Heart left ventricle (tissue), 16 donors: ENCODE results near the gene AMIGO3. TPM values are rescaled to one million over a fixed set of nuclear protein-coding genes. Genes with fewer than 3 reads are reported as not detected.

Experiments used
- ATAC-seq, 4 donors: fragments of 200-7000 bp; cut with Tn5 transposase; one replicate each; pipeline ENCODE4 v1.9.1; 2020 to 2022; ENCODE audit warnings: moderate library complexity in 4 of 4, mild to moderate bottlenecking in 3 of 4, moderate number of reproducible peaks in 1 of 4
- DNase-seq, 5 donors: peaks; one replicate each; pipeline ENCODE4 v3.0.0-alpha.2; 2020
- H3K27ac ChIP-seq, 12 donors: fragments of 200-600 bp; sonication (generic) in 4 of 12; one replicate each; pipeline versions ENCODE4 v1.5.0 to v1.8.0; 2016 to 2022; ENCODE audit warnings: mild to moderate bottlenecking in 2 of 12
- H3K27me3 ChIP-seq, 9 donors: fragments of 200-600 bp; sonication (generic) in 2 of 9; one replicate each; pipeline versions ENCODE4 v1.5.1 to v1.8.0; 2016 to 2022; ENCODE audit warnings: mild to moderate bottlenecking in 3 of 9
- H3K36me3 ChIP-seq, 9 donors: fragments of 200-600 bp; sonication (generic) in 2 of 9; one replicate each; pipeline versions ENCODE4 v1.5.0 to v1.8.0; 2018 to 2022; ENCODE audit warnings: mild to moderate bottlenecking in 2 of 9
- H3K4me1 ChIP-seq, 12 donors: fragments of 200-600 bp; sonication (generic) in 4 of 12; one replicate each; pipeline versions ENCODE4 v1.5.0 to v1.8.0; 2016 to 2022; ENCODE audit warnings: mild to moderate bottlenecking in 3 of 12
- H3K4me3 ChIP-seq, 12 donors: fragments of 200-600 bp; sonication (generic) in 4 of 12; one replicate each; pipeline versions ENCODE4 v1.5.0 to v1.8.0; 2017 to 2022; ENCODE audit warnings: mild to moderate bottlenecking in 9 of 12, moderate library complexity in 4 of 12
- H3K9me3 ChIP-seq, 12 donors: fragments of 200-600 bp; sonication (generic) in 4 of 12; one replicate each; pipeline versions ENCODE4 v1.5.0 to v1.8.0; 2016 to 2022; ENCODE audit warnings: mild to moderate bottlenecking in 1 of 12
- CTCF ChIP-seq, 12 donors: fragments of 200-600 bp; sonication (generic) in 4 of 12; IDR thresholded peaks; one replicate each; pipeline versions ENCODE4 v1.5.0 to v1.8.0; 2018 to 2022; ENCODE audit warnings: antibody characterized with exemption in 12 of 12, mild to moderate bottlenecking in 5 of 12
- POLR2A ChIP-seq, 2 donors: fragments of 450-650 bp; IDR thresholded peaks; one replicate each; pipeline ENCODE4 v1.6.1; 2017; ENCODE audit warnings: antibody characterized with exemption in 2 of 2, mild to moderate bottlenecking in 2 of 2, moderate library complexity in 2 of 2
- WGBS, 4 donors: extraction: QIAGEN DNeasy Blood & Tissue Kit in 2 of 4; methylation state at CpG; one replicate each; pipeline versions ENCODE4 v1.1.5 to v1.1.7; 2013 to 2018; 5-methylcytosine and 5-hydroxymethylcytosine counted together
- intact Hi-C, 10 donors: fragments of 100-400 bp; cut with DNase I; formaldehyde crosslinking; loops; one replicate each; pipeline versions ENCODE4 v1.11.1 to v1.14.2; 2022
- polyA plus RNA-seq, 2 donors: library from polyadenylated mRNA; stranded (reverse); fragments of 200-250 nt; gene quantifications; one replicate each; pipeline ENCODE4 v1.2.3, GENCODE V29; 2013
- total RNA-seq, 9 donors: library from RNA; depleted of rRNA in 2 of 9; stranded (reverse); fragments of >200 nt in 2 of 9; fragmentation: NEBNext Ultra II Directional in 3 of 9; extraction: Animal tissue kit (Norgen Biotek cat#: 25700) in 3 of 9; gene quantifications; one replicate each; pipeline versions ENCODE4 v1.1.0 to v1.2.4, GENCODE V29; 2016 to 2023
- donor health status: ischemic (EF 13 %, LVEDD 7.1; RV severe dilation, severe dysfunction).
- donor health status: healthy with polysubstance abuse.
- donor health status: DM: no; HTN: yes; CAD: no.
- donor health status: DM: no; HTN: no; CAD: no.
- donor health status: ischemic (EF 25% LVEDD 6.9; RV normal size, moderate dysfunction).
- donor health status: ischemic (EF 25% LVEDD 5.7; RV mildly dilated, moderate dysfunction).
- donor health status: healthy.
- donor health status: DM: yes; HTN: yes; CAD: no.
- donor health status: ischemic (EF 35%, LVEDD 5.7; RV mildly dilated, moderate dysfunction).
- donor health status: nonischemic (EF 11% LVEDD 7.7; RV severe dilation, severe dysfunction).
- donor health status: DM: yes; HTN: yes; CAD: no.
- donor health status: PGD.
- donor health status: ischemic (EF 29% LVEDD 5.4; RV normal size, mild dysfunction).
- donor health status: nonischemic (EF 23%, LVEDD 6.1; RV moderate dilation, normal function).

The AMIGO3 gene
- total and polyA plus RNA-seq, 11 donors = 0.14 to 1.4 (median 0.69) TPM; not detected in 6

- TF ChIP-seq POLR2A (IDR thresholded peaks at IDR 0.05) = no peak
- TF ChIP-seq CTCF (IDR thresholded peaks at IDR 0.05) = no peak
- H3K36me3 ChIP-seq = peaks cover 0 to 99% (median 91%) of the 10 kb centered on the region in 9 donors
- H3K27me3 ChIP-seq = no peaks in the 10 kb centered on the region
- H3K27ac ChIP-seq = no peak overlapping the region
- H3K4me1 ChIP-seq = peaks cover 0 to 5% (median 0%) of the 10 kb centered on the region in 12 donors
- no peak for DNase-seq
- 86 to 93% (median 89%) methylated on average over 1 of the region's 1 CpG for WGBS, 4 donors
- intact Hi-C loops = no loop called here
- no peak for ATAC-seq
- H3K9me3 ChIP-seq = no peaks in the 10 kb centered on the region
- H3K4me3 ChIP-seq = no peak overlapping the region
These were observed 14.1 kb upstream of the AMIGO3 start for GRCh38 chr3:49733551-49733950.

- ATAC-seq (no peak), DNase-seq (no peak)
- WGBS, 4 donors = 90 to 96% (median 91%) methylated on average over 11 of the region's 11 CpGs
- no peak overlapping the region for H3K4me3 ChIP-seq
- no peaks in the 10 kb centered on the region for H3K27me3 ChIP-seq
- intact Hi-C loops = no loop called here
- TF ChIP-seq POLR2A (IDR thresholded peaks at IDR 0.05) (no peak), CTCF (IDR thresholded peaks at IDR 0.05) (no peak)
- H3K27ac ChIP-seq = no peak overlapping the region
- no peaks in the 10 kb centered on the region for H3K9me3 ChIP-seq
- H3K36me3 ChIP-seq = peaks cover 0 to 98% (median 89%) of the 10 kb centered on the region in 9 donors
- H3K4me1 ChIP-seq = peaks cover 0 to 5% (median 0%) of the 10 kb centered on the region in 12 donors
These were observed 13.1 kb upstream of the AMIGO3 start for GRCh38 chr3:49732597-49732996.

GRCh38 chr3:49729966-49730609 lies 10.6 kb upstream of the AMIGO3 start:
- Histone ChIP-seq H3K27me3 (no peaks in the 10 kb centered on the region), H3K27ac (no peak overlapping the region), H3K4me3 (no peak overlapping the region), H3K9me3 (no peaks in the 10 kb centered on the region), H3K4me1 (peaks cover 0 to 5% (median 0%) of the 10 kb centered on the region in 12 donors), H3K36me3 (peaks cover 0 to 95% (median 87%) of the 10 kb centered on the region in 9 donors)
- WGBS, 4 donors = 96 to 99% (median 98%) methylated on average over 4 of the region's 4 CpGs
- intact Hi-C loops = no loop called here
- DNase-seq = peak in 1 of 5 donors; percentile 1
- TF ChIP-seq POLR2A (IDR thresholded peaks at IDR 0.05) (no peak), CTCF (IDR thresholded peaks at IDR 0.05) (no peak)
- ATAC-seq = no peak

- Histone ChIP-seq H3K27ac (no peak overlapping the region), H3K9me3 (no peaks in the 10 kb centered on the region), H3K36me3 (peaks cover 0 to 78% (median 69%) of the 10 kb centered on the region in 9 donors), H3K27me3 (no peaks in the 10 kb centered on the region), H3K4me1 (peaks cover 1 to 16% (median 10%) of the 10 kb centered on the region in 12 donors), H3K4me3 (no peak overlapping the region)
- intact Hi-C loops = no loop called here
- WGBS, 4 donors = 84 to 89% (median 87%) methylated on average over 15 of the region's 15 CpGs
- ATAC-seq (no peak), DNase-seq (no peak)
- TF ChIP-seq CTCF (IDR thresholded peaks at IDR 0.05) = no peak
- TF ChIP-seq POLR2A (IDR thresholded peaks at IDR 0.05) = no peak
These were observed 8.5 kb upstream of the AMIGO3 start for GRCh38 chr3:49727924-49728361.
